Mucosa of stomach (tissue), 1 donor: ENCODE data around the gene GNG14.
A peak's percentile ranks its signal among the peaks of the same experiment; 100 is the strongest.

Experiments
- H3K27me3 ChIP-seq: one replicate; pipeline ENCODE4 v1.7.0; 2013; ENCODE audit warnings: mild to moderate bottlenecking, low read length; ENCODE audit not compliant: control insufficient read depth, insufficient read depth
- H3K36me3 ChIP-seq: one replicate; pipeline ENCODE4 v1.7.0; 2013; ENCODE audit warnings: low read length; ENCODE audit not compliant: control insufficient read depth, insufficient read depth
- H3K4me1 ChIP-seq: one replicate; pipeline ENCODE4 v1.7.0; 2013; ENCODE audit warnings: mild to moderate bottlenecking, low read length; ENCODE audit not compliant: control insufficient read depth, insufficient read depth
- H3K4me3 ChIP-seq: one replicate; pipeline ENCODE4 v1.7.0; 2013; ENCODE audit warnings: low read length
- H3K9ac ChIP-seq: one replicate; pipeline ENCODE4 v1.7.0; 2013; ENCODE audit warnings: mild to moderate bottlenecking, low read length, moderate library complexity
- H3K9me3 ChIP-seq: one replicate; pipeline ENCODE4 v1.7.0; 2013; ENCODE audit warnings: mild to moderate bottlenecking, low read length, moderate library complexity; ENCODE audit not compliant: control insufficient read depth
- donor health status: Pancreatic carcinoma.

The GNG14 gene

GRCh38 chr19:12655546-12655945 is 32.3 kb upstream of the GNG14 start:
- Histone ChIP-seq H3K9me3 (no peaks in the 10 kb centered on the region), H3K36me3 (no peaks in the 10 kb centered on the region), H3K4me3 (no peak overlapping the region), H3K4me1 (no peaks in the 10 kb centered on the region), H3K27me3 (no peaks in the 10 kb centered on the region), H3K9ac (no peak overlapping the region)

- H3K4me3 ChIP-seq, result no peak overlapping the region
- no peak overlapping the region for H3K9ac ChIP-seq
- H3K36me3 ChIP-seq, result no peaks in the 10 kb centered on the region
Observed at GRCh38 chr19:12656899-12657571, 30.8 kb upstream of the GNG14 start.

GRCh38 chr19:12657966-12658365 is 29.8 kb upstream of the GNG14 start:
- Histone ChIP-seq H3K9me3 (no peaks in the 10 kb centered on the region), H3K4me1 (no peaks in the 10 kb centered on the region), H3K27me3 (no peaks in the 10 kb centered on the region), H3K9ac (no peak overlapping the region), H3K36me3 (no peaks in the 10 kb centered on the region), H3K4me3 (no peak overlapping the region)

More at GRCh38 chr19:12656899-12657571, 30.8 kb upstream of the GNG14 start:
- Histone ChIP-seq H3K9me3 (no peaks in the 10 kb centered on the region), H3K4me1 (no peaks in the 10 kb centered on the region), H3K27me3 (no peaks in the 10 kb centered on the region)

- Histone ChIP-seq H3K4me3 (no peak overlapping the region), H3K9me3 (no peaks in the 10 kb centered on the region), H3K4me1 (peaks cover 9% of the 10 kb centered on the region), H3K9ac (no peak overlapping the region), H3K36me3 (no peaks in the 10 kb centered on the region), H3K27me3 (no peaks in the 10 kb centered on the region)
Observed at GRCh38 chr19:12660980-12661379, 26.8 kb upstream of the GNG14 start.

- H3K4me3 ChIP-seq, result no peak overlapping the region
- peaks cover 29% of the 10 kb centered on the region for H3K4me1 ChIP-seq
- no peaks in the 10 kb centered on the region for H3K9me3 ChIP-seq
- no peaks in the 10 kb centered on the region for H3K27me3 ChIP-seq
- no peak overlapping the region for H3K9ac ChIP-seq
- H3K36me3 ChIP-seq, result no peaks in the 10 kb centered on the region
Observed at GRCh38 chr19:12664406-12665280, 23.2 kb upstream of the GNG14 start.

GRCh38 chr19:12665281-12665573 is 22.6 kb upstream of the GNG14 start:
- H3K4me3 ChIP-seq, result no peak overlapping the region
- no peaks in the 10 kb centered on the region for H3K9me3 ChIP-seq
- no peak overlapping the region for H3K9ac ChIP-seq
- no peaks in the 10 kb centered on the region for H3K27me3 ChIP-seq
- no peaks in the 10 kb centered on the region for H3K36me3 ChIP-seq
- peaks cover 34% of the 10 kb centered on the region for H3K4me1 ChIP-seq

GRCh38 chr19:12665671-12666264 is 22.0 kb upstream of the GNG14 start:
- Histone ChIP-seq H3K9ac (peak overlapping the region; percentile 77), H3K27me3 (no peaks in the 10 kb centered on the region), H3K36me3 (no peaks in the 10 kb centered on the region), H3K4me3 (peak overlapping the region; percentile 77), H3K9me3 (no peaks in the 10 kb centered on the region), H3K4me1 (peaks cover 40% of the 10 kb centered on the region)

GRCh38 chr19:12666265-12667048 is 21.3 kb upstream of the GNG14 start, which contains the start of the genes MAN2B1 and WDR83:
TSS of gene MAN2B1 (minus strand) at chr19:12666742. CDS start at chr19:12666701, 41 bp downstream.
TSS of gene WDR83 (plus strand) at chr19:12666807. CDS start at chr19:12669791, 2,984 bp downstream.
- Histone ChIP-seq H3K9me3 (no peaks in the 10 kb centered on the region), H3K4me1 (peaks cover 40% of the 10 kb centered on the region), H3K36me3 (no peaks in the 10 kb centered on the region), H3K4me3 (peak within 1 kb of the TSS; percentile 77), H3K9ac (peak within 1 kb of the TSS; percentile 77), H3K27me3 (no peaks in the 10 kb centered on the region)

GRCh38 chr19:12667731-12668302 is 20.0 kb upstream of the GNG14 start:
- peak overlapping the region; percentile 87 for H3K9ac ChIP-seq
- no peaks in the 10 kb centered on the region for H3K27me3 ChIP-seq
- H3K9me3 ChIP-seq, result no peaks in the 10 kb centered on the region
- peaks cover 40% of the 10 kb centered on the region for H3K4me1 ChIP-seq
- no peak overlapping the region for H3K4me3 ChIP-seq
- H3K36me3 ChIP-seq, result no peaks in the 10 kb centered on the region

GRCh38 chr19:12668346-12668745 is 19.5 kb upstream of the GNG14 start:
- Histone ChIP-seq H3K4me3 (peak overlapping the region; percentile 94), H3K27me3 (no peaks in the 10 kb centered on the region), H3K36me3 (no peaks in the 10 kb centered on the region), H3K9ac (peak overlapping the region; percentile 87), H3K9me3 (no peaks in the 10 kb centered on the region), H3K4me1 (peaks cover 40% of the 10 kb centered on the region)

- no peaks in the 10 kb centered on the region for H3K9me3 ChIP-seq
- no peaks in the 10 kb centered on the region for H3K27me3 ChIP-seq
- peak overlapping the region; percentile 94 for H3K4me3 ChIP-seq
- H3K9ac ChIP-seq, result peak overlapping the region; percentile 87
- no peaks in the 10 kb centered on the region for H3K36me3 ChIP-seq
- peaks cover 40% of the 10 kb centered on the region for H3K4me1 ChIP-seq
Observed at GRCh38 chr19:12668932-12669269, 18.9 kb upstream of the GNG14 start.
